K562 (cell line): ENCODE results near the gene TMEM176A. TPM values are rescaled to one million over a fixed set of nuclear protein-coding genes. Genes with fewer than 3 reads are reported as not detected.

Source experiments
- ATAC-seq: fragments of 200-7000 bp; cut with Tn5 transposase; 3 replicates; pipeline ENCODE4 v1.9.1; 2020; ENCODE audit warnings: moderate library complexity
- BruUV-seq: library from RNA; stranded (reverse); fragments of 400-500 nt; replicated peaks from 2 replicates; lab custom pipeline; 2021; lab: Mats Ljungman, UMichigan
- CTCF ChIA-PET: fragments of 300-600 bp; formaldehyde crosslinking; extraction: SDS; loops from one replicate; lab custom pipeline; 2021; ENCODE audit warnings: low intra/inter-chr PET ratio; lab: Yijun Ruan, JAX
- POLR2A ChIA-PET: fragments of 300-600, 350-650 bp; sonication (Branson Sonifier 250); formaldehyde crosslinking; extraction: SDS; loops from one replicate; lab custom pipeline; 2021; ENCODE audit warnings: antibody characterized with exemption, inconsistent platforms; lab: Yijun Ruan, JAX
- DNase-seq, 4 experiments: peaks; one replicate each; pipeline versions ENCODE4 v3.0.0 to v3.0.0-alpha.2; 2011 to 2018; ENCODE audit warnings: low spot score in 3 of 4, mixed read lengths in 3 of 4; ENCODE audit errors: extremely low read depth in 1 of 4
- FAIRE-seq: peaks from 2 replicates; lab custom pipeline; 2011; peaks lifted over from hg19 to GRCh38; lab: Jason Lieb, UNC
- H2AFZ ChIP-seq: 2 replicates; pipeline ENCODE4 v1.6.0; 2011; ENCODE audit warnings: low read depth, low read length, control low read depth, inconsistent platforms
- H3K27ac ChIP-seq: fragments of 200-600 bp; 3 replicates; pipeline ENCODE4 v1.8.0; 2011; ENCODE audit warnings: low read depth, mild to moderate bottlenecking, control low read depth, inconsistent platforms, low read length, moderate library complexity, mixed read lengths; ENCODE audit errors: extremely low read depth
- H3K27me3 ChIP-seq, 2 experiments: fragments of 300-600 bp in 1 of 2; 2 replicates in 1 of 2; 3 replicates in 1 of 2; pipeline versions ENCODE4 v1.6.0 to v1.8.0; 2011; ENCODE audit warnings: inconsistent platforms in 2 of 2, low read length in 2 of 2, mild to moderate bottlenecking in 1 of 2, mixed read lengths in 1 of 2, moderate library complexity in 1 of 2; ENCODE audit not compliant: control insufficient read depth in 2 of 2, insufficient read depth in 2 of 2
- H3K36me3 ChIP-seq: fragments of 300-600 bp; 3 replicates; pipeline ENCODE4 v1.8.0; 2011; ENCODE audit warnings: mild to moderate bottlenecking, low read length, inconsistent platforms; ENCODE audit not compliant: control insufficient read depth, insufficient read depth
- H3K4me1 ChIP-seq, 2 experiments: fragments of 200-600 bp in 1 of 2; replicated peaks in 1 of 2; 2 replicates in 1 of 2; 3 replicates in 1 of 2; pipeline versions ENCODE4 v1.5.1 to v1.8.0; 2011; ENCODE audit warnings: inconsistent platforms in 2 of 2, low read length in 2 of 2, mild to moderate bottlenecking in 1 of 2, mixed read lengths in 1 of 2, moderate library complexity in 1 of 2; ENCODE audit not compliant: control insufficient read depth in 2 of 2, insufficient read depth in 2 of 2
- H3K4me2 ChIP-seq: 2 replicates; pipeline ENCODE4 v1.6.1; 2011; ENCODE audit warnings: low read length, control low read depth, inconsistent platforms, mixed read lengths; ENCODE audit not compliant: insufficient read depth
- H3K4me3 ChIP-seq: fragments of 200-600 bp; sonication (generic), shearing (Covaris generic); 2 replicates; pipeline ENCODE4 v1.5.1; 2016; ENCODE audit warnings: control low read depth, inconsistent platforms
- H3K79me2 ChIP-seq: fragments of 200-600 bp; 3 replicates; pipeline ENCODE4 v1.8.0; 2011; ENCODE audit warnings: low read length, inconsistent platforms; ENCODE audit not compliant: control insufficient read depth, insufficient read depth
- H3K9ac ChIP-seq, 2 experiments: 2 replicates each; pipeline versions ENCODE4 v1.6.0 to v1.6.1; 2011; ENCODE audit warnings: low read depth in 2 of 2, low read length in 2 of 2, control low read depth in 1 of 2, inconsistent platforms in 1 of 2, mild to moderate bottlenecking in 1 of 2, mixed read lengths in 1 of 2; ENCODE audit not compliant: insufficient read depth in 1 of 2
- H3K9me1 ChIP-seq: one replicate; pipeline ENCODE4 v1.6.0; 2011; ENCODE audit warnings: inconsistent platforms, mild to moderate bottlenecking, low read length, moderate library complexity; ENCODE audit not compliant: control insufficient read depth, insufficient read depth
- H3K9me3 ChIP-seq: replicated peaks from 2 replicates; pipeline ENCODE4 v1.5.1; 2011; ENCODE audit warnings: low read depth, low read length, inconsistent platforms; ENCODE audit not compliant: control insufficient read depth, insufficient read depth
- H4K20me1 ChIP-seq: replicated peaks from 2 replicates; pipeline ENCODE4 v1.6.1; 2011; ENCODE audit warnings: low read length, inconsistent platforms, mixed read lengths; ENCODE audit not compliant: control insufficient read depth, insufficient read depth
- ARID3A ChIP-seq: IDR thresholded peaks from 2 replicates; pipeline ENCODE4 v1.6.1; 2012; ENCODE audit warnings: low read depth, low read length, improper control_type of control experiment, borderline replicate concordance
- ETV6 ChIP-seq, 3 experiments: fragments of 150-350 bp in 1 of 3; sonication (generic) in 1 of 3; formaldehyde crosslinking in 1 of 3; IDR thresholded peaks; 2 replicates each; pipeline versions ENCODE4 v1.6.1 to v1.8.0; 2014 to 2022; ENCODE audit warnings: borderline replicate concordance in 2 of 3, low read depth in 2 of 3, antibody characterized with exemption in 1 of 3, low read length in 1 of 3, mild to moderate bottlenecking in 1 of 3, missing genetic modification reagents in 1 of 3
- EWSR1 ChIP-seq: fragments of 450-650 bp; IDR thresholded peaks from 2 replicates; pipeline ENCODE4 v1.6.1; 2018; ENCODE audit warnings: borderline replicate concordance, mild to moderate bottlenecking, low read depth, moderate library complexity; ENCODE audit not compliant: partially characterized antibody
- KAT7 ChIP-seq: sonication (generic); formaldehyde crosslinking; IDR thresholded peaks from 2 replicates; pipeline ENCODE4 v1.8.0; 2022; ENCODE audit warnings: missing genetic modification reagents, mild to moderate bottlenecking, borderline replicate concordance
- KLF13 ChIP-seq: fragments of 450-650 bp; IDR thresholded peaks from 2 replicates; pipeline ENCODE4 v1.6.1; 2016; ENCODE audit warnings: missing genetic modification characterization, low read depth, mild to moderate bottlenecking, missing compliant biosample characterization, moderate library complexity, borderline replicate concordance
- NFATC3 ChIP-seq: fragments of 450-650 bp; IDR thresholded peaks from 2 replicates; pipeline ENCODE4 v1.6.1; 2017; ENCODE audit warnings: mild to moderate bottlenecking
- NR2F6 ChIP-seq: fragments of 450-650 bp; formaldehyde crosslinking; IDR thresholded peaks from 2 replicates; pipeline ENCODE4 v1.4.0; 2020; ENCODE audit warnings: mild to moderate bottlenecking
- POLR2AphosphoS5 ChIP-seq: IDR thresholded peaks from 2 replicates; pipeline ENCODE4 v1.6.1; 2011; ENCODE audit warnings: mild to moderate bottlenecking, low read depth, low read length, moderate library complexity; ENCODE audit not compliant: control insufficient read depth, insufficient read depth
- SMAD2 ChIP-seq: fragments of 150-350 bp; IDR thresholded peaks from 2 replicates; pipeline ENCODE4 v1.6.1; 2014; ENCODE audit warnings: low read depth, mild to moderate bottlenecking, low read length
- TOE1 ChIP-seq, 2 experiments: fragments of 450-650 bp in 1 of 2; sonication (generic) in 1 of 2; formaldehyde crosslinking in 1 of 2; IDR thresholded peaks; 2 replicates each; pipeline versions ENCODE4 v1.7.1 to v1.8.0; 2016 to 2022; ENCODE audit warnings: borderline replicate concordance in 2 of 2, mild to moderate bottlenecking in 2 of 2, antibody characterized with exemption in 1 of 2, inconsistent platforms in 1 of 2, low read depth in 1 of 2, missing genetic modification reagents in 1 of 2, moderate library complexity in 1 of 2
- WGBS: fragments of 100-300 bp; shearing (Covaris generic); methylation state at CpG from one replicate; pipeline ENCODE4 v1.1.6; 2016; ENCODE audit warnings: low coverage, mixed read lengths; ENCODE audit not compliant: insufficient coverage; ENCODE audit errors: missing lambda C conversion rate; 5-methylcytosine and 5-hydroxymethylcytosine counted together
- in situ Hi-C: fragments of 300-500 bp; cut with MboI; formaldehyde crosslinking; loops from 4 replicates; pipeline ENCODE4 v1.15.0; 2018; ENCODE audit warnings: inconsistent platforms, mixed read lengths
- intact Hi-C: fragments of 100-400 bp; cut with micrococcal nuclease; formaldehyde crosslinking; loops from 2 replicates; pipeline ENCODE4 v1.14.2; 2022
- polyA plus RNA-seq, 8 experiments: library from polyadenylated mRNA; depleted of rRNA in 4 of 8; stranded (reverse) in 5 of 8; unstranded in 3 of 8; fragments of >200 nt; fragmentation: Nextera tagmentation in 2 of 8; fragmentation: Illumina TruSeq in 1 of 8; extraction: Ambion mirVana in 2 of 8; extraction: Trizol in 1 of 8; gene quantifications; 2 replicates each; pipeline versions ENCODE4 v1.2.1 to v1.2.3, GENCODE V29; 2011 to 2014; ENCODE audit warnings: inconsistent platforms in 1 of 8, missing spikeins in 1 of 8
- total RNA-seq, 7 experiments: library from RNA; depleted of rRNA in 6 of 7; stranded (reverse); fragments of >200 nt in 6 of 7; fragmentation: Illumina TruSeq in 2 of 7; extraction: Trizol in 2 of 7; gene quantifications; 2 replicates each; pipeline versions ENCODE4 v1.2.1 to v1.2.3, GENCODE V29; 2011 to 2021; ENCODE audit warnings: low replicate concordance in 1 of 7
- TF ChIP-seq, protein P1 (sequence below): fragments of 250-450 bp; sonication (Bioruptor Pico); IDR thresholded peaks from 2 replicates; pipeline ENCODE4 v1.5.0; 2021; ENCODE audit warnings: mild to moderate bottlenecking, borderline replicate concordance

Gene TMEM176A
- total and polyA plus RNA-seq, 9 of the 15 experiments (the other 6 are each of a cell fraction or from before 2014, with no cell fraction given), result 0.31 TPM; not detected in 8

GRCh38 chr7:150842018-150842417 lies 41.4 kb downstream of the TMEM176A start:
- CTCF ChIA-PET, result no interaction called here
- 2% methylated on average over 3 of the region's 3 CpGs for WGBS
- Histone ChIP-seq H3K27me3 (peaks cover 52 to 72% of the 10 kb centered on the region in 2 experiments), H4K20me1 (no peaks in the 10 kb centered on the region), H3K36me3 (no peaks in the 10 kb centered on the region), H3K4me1 (no peaks in the 10 kb centered on the region), H3K27ac (no peak overlapping the region), H3K9ac (no peak overlapping the region), H3K9me3 (no peaks in the 10 kb centered on the region), H3K9me1 (no peaks in the 10 kb centered on the region), H3K79me2 (no peaks in the 10 kb centered on the region), H2AFZ (no peak overlapping the region), H3K4me2 (no peak overlapping the region), H3K4me3 (no peak overlapping the region)
- no TSS peak for BruUV-seq
- ATAC-seq (no peak), FAIRE-seq (no peak), DNase-seq (no peak)
- POLR2A ChIA-PET, result interaction anchor here (0.6 to 1.4 kb wide), 3 partner anchors 17 to 94 kb away, joined by 3 to 5 read pairs (median 4); no protein-coding TSS in a partner anchor
- intact Hi-C loops, result no loop called here
- in situ Hi-C loops, result no loop called here
- TF ChIP-seq, protein P1, sequence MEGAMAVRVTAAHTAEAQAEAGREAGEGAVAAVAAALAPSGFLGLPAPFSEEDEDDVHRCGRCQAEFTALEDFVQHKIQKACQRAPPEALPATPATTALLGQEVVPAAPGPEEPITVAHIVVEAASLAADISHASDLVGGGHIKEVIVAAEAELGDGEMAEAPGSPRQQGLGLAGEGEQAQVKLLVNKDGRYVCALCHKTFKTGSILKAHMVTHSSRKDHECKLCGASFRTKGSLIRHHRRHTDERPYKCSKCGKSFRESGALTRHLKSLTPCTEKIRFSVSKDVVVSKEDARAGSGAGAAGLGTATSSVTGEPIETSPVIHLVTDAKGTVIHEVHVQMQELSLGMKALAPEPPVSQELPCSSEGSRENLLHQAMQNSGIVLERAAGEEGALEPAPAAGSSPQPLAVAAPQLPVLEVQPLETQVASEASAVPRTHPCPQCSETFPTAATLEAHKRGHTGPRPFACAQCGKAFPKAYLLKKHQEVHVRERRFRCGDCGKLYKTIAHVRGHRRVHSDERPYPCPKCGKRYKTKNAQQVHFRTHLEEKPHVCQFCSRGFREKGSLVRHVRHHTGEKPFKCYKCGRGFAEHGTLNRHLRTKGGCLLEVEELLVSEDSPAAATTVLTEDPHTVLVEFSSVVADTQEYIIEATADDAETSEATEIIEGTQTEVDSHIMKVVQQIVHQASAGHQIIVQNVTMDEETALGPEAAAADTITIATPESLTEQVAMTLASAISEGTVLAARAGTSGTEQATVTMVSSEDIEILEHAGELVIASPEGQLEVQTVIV (CRISPR knock-in tag), result no peak
- TF ChIP-seq SMAD2, result no peak
- TF ChIP-seq KLF13 (tag), result no peak
- no peak for TF ChIP-seq ETV6 (IDR thresholded peaks at IDR 0.05; ENCODE audit: borderline replicate concordance in 1 of 2, low read depth in 2 of 2, low read length in 1 of 2)
- no peak for TF ChIP-seq ETV6 (CRISPR knock-in tag; IDR thresholded peaks at IDR 0.05; ENCODE audit: borderline replicate concordance)
- TF ChIP-seq ARID3A, result no peak
- TF ChIP-seq NFATC3, result no peak
- no peak for TF ChIP-seq EWSR1
- no peak for TF ChIP-seq POLR2AphosphoS5
- no peak for TF ChIP-seq NR2F6
- TF ChIP-seq TOE1 (IDR thresholded peaks at IDR 0.05; ENCODE audit: borderline replicate concordance), result no peak
- TF ChIP-seq TOE1 (CRISPR knock-in tag; IDR thresholded peaks at IDR 0.05; ENCODE audit: borderline replicate concordance, low read depth), result no peak
- TF ChIP-seq KAT7, result no peak
